Erythroblast (primary cell): ENCODE data around the gene FIG4.

ENCODE experiments used
- DNase-seq, 2 experiments: peaks; one replicate each; lab custom pipeline; 2025; lab: John Stamatoyannopoulos, UW
- GATA1 ChIP-seq: IDR thresholded peaks from 2 replicates; pipeline ENCODE4 v1.6.1; 2011; ENCODE audit warnings: low read depth, mild to moderate bottlenecking, control low read depth, low read length, moderate library complexity
- POLR2A ChIP-seq: IDR thresholded peaks from 2 replicates; pipeline ENCODE4 v1.6.1; 2011; ENCODE audit warnings: mild to moderate bottlenecking, low read length

FIG4 gene

GRCh38 chr6:109874621-109875020, 183.5 kb downstream of the FIG4 start:
- TF ChIP-seq GATA1 (no peak), POLR2A (no peak)
- no peak for DNase-seq
